H9 (cell line): Measurements from ENCODE around the gene PTPRN2. TPM values are rescaled to one million over a fixed set of nuclear protein-coding genes. Genes with fewer than 3 reads are reported as not detected.
"Not testable (repeated sequence)": the region's sequence is repeated elsewhere in the genome, so short reads cannot be mapped to it uniquely, and the experiment has no call there.

Experiments used
- DNase-seq: peaks from one replicate; pipeline ENCODE4 v3.0.0-alpha.2; 2017
- H2AFZ ChIP-seq: one replicate; pipeline ENCODE4 v1.6.1; 2013; ENCODE audit warnings: mild to moderate bottlenecking, low read length, control low read depth, moderate library complexity
- H2AK5ac ChIP-seq: 2 replicates; pipeline ENCODE4 v1.6.1; 2013; ENCODE audit warnings: low read length, control low read depth, mixed read lengths; ENCODE audit not compliant: insufficient read length
- H2BK120ac ChIP-seq: one replicate; pipeline ENCODE4 v1.6.1; 2013; ENCODE audit warnings: low read depth, mild to moderate bottlenecking, low read length, control low read depth, inconsistent platforms; ENCODE audit not compliant: poor library complexity, severe bottlenecking
- H2BK12ac ChIP-seq: 2 replicates; pipeline ENCODE4 v1.6.1; 2013; ENCODE audit warnings: low read length, control low read depth, mixed read lengths, low read depth; ENCODE audit not compliant: insufficient read length
- H2BK15ac ChIP-seq: 2 replicates; pipeline ENCODE4 v1.6.1; 2013; ENCODE audit warnings: low read depth, low read length, control low read depth
- H2BK20ac ChIP-seq: one replicate; pipeline ENCODE4 v1.6.1; 2013; ENCODE audit warnings: low read depth, mild to moderate bottlenecking, low read length, control low read depth, inconsistent platforms; ENCODE audit not compliant: poor library complexity, severe bottlenecking
- H2BK5ac ChIP-seq: 2 replicates; pipeline ENCODE4 v1.6.1; 2013; ENCODE audit warnings: low read length, control low read depth, mixed read lengths; ENCODE audit not compliant: insufficient read length
- H3K14ac ChIP-seq: 2 replicates; pipeline ENCODE4 v1.6.1; 2013; ENCODE audit warnings: low read length, control low read depth; ENCODE audit not compliant: insufficient read depth
- H3K18ac ChIP-seq: 2 replicates; pipeline ENCODE4 v1.6.1; 2013; ENCODE audit warnings: low read depth, mild to moderate bottlenecking, mixed read lengths, low read length, control low read depth; ENCODE audit not compliant: insufficient read length
- H3K23ac ChIP-seq: 2 replicates; pipeline ENCODE4 v1.6.1; 2013; ENCODE audit warnings: low read length, control low read depth, mixed read lengths, low read depth; ENCODE audit not compliant: insufficient read length
- H3K23me2 ChIP-seq: 2 replicates; pipeline ENCODE4 v1.6.1; 2013; ENCODE audit warnings: low read depth, mild to moderate bottlenecking, mixed read lengths, low read length, control low read depth; ENCODE audit not compliant: insufficient read length, poor library complexity, severe bottlenecking
- H3K27ac ChIP-seq: 2 replicates; pipeline ENCODE4 v1.5.1; 2013; ENCODE audit warnings: low read length, control low read depth, mixed read lengths, low read depth; ENCODE audit not compliant: insufficient read length
- H3K27me3 ChIP-seq: 2 replicates; pipeline ENCODE4 v1.6.1; 2013; ENCODE audit warnings: low read length, control low read depth, inconsistent platforms; ENCODE audit not compliant: insufficient read depth
- H3K4ac ChIP-seq: 2 replicates; pipeline ENCODE4 v1.6.1; 2013; ENCODE audit warnings: low read depth, mild to moderate bottlenecking, control low read depth, inconsistent platforms, low read length, moderate library complexity
- H3K4me1 ChIP-seq: 2 replicates; pipeline ENCODE4 v1.6.1; 2013; ENCODE audit warnings: low read length, control low read depth, inconsistent platforms; ENCODE audit not compliant: insufficient read depth
- H3K4me2 ChIP-seq: 2 replicates; pipeline ENCODE4 v1.6.1; 2013; ENCODE audit warnings: low read length, control low read depth, mixed read lengths; ENCODE audit not compliant: insufficient read length, insufficient read depth
- H3K56ac ChIP-seq: 2 replicates; pipeline ENCODE4 v1.6.1; 2013; ENCODE audit warnings: low read depth, mild to moderate bottlenecking, mixed read lengths, low read length, control low read depth; ENCODE audit not compliant: insufficient read length
- H3K79me1 ChIP-seq: 2 replicates; pipeline ENCODE4 v1.6.1; 2013; ENCODE audit warnings: low read depth, mild to moderate bottlenecking, moderate library complexity, low read length, control low read depth, inconsistent platforms; ENCODE audit not compliant: insufficient read depth, poor library complexity, severe bottlenecking
- H3K79me2 ChIP-seq: 2 replicates; pipeline ENCODE4 v1.6.1; 2013; ENCODE audit warnings: low read length, control low read depth, inconsistent platforms; ENCODE audit not compliant: insufficient read depth
- H3K9ac ChIP-seq: 2 replicates; pipeline ENCODE4 v1.6.1; 2013; ENCODE audit warnings: low read length, control low read depth, mixed read lengths; ENCODE audit not compliant: insufficient read length; ENCODE audit errors: extremely low read depth
- H3K9me3 ChIP-seq: one replicate; pipeline ENCODE4 v1.6.1; 2013; ENCODE audit warnings: low read depth, low read length, inconsistent platforms; ENCODE audit not compliant: control insufficient read depth
- H3T11ph ChIP-seq: one replicate; pipeline ENCODE4 v1.6.1; 2013; ENCODE audit warnings: mild to moderate bottlenecking, low read length, control low read depth, inconsistent platforms
- H4K20me1 ChIP-seq: one replicate; pipeline ENCODE4 v1.6.1; 2013; ENCODE audit not compliant: control insufficient read depth, insufficient read length, insufficient read depth
- H4K5ac ChIP-seq: 2 replicates; pipeline ENCODE4 v1.6.1; 2013; ENCODE audit warnings: low read depth, mild to moderate bottlenecking, mixed read lengths, low read length, control low read depth; ENCODE audit not compliant: insufficient read length
- H4K8ac ChIP-seq: replicated peaks from 2 replicates; pipeline ENCODE4 v1.6.1; 2013; ENCODE audit warnings: low read length, control low read depth, mixed read lengths, low read depth; ENCODE audit not compliant: insufficient read length
- H4K91ac ChIP-seq: 2 replicates; pipeline ENCODE4 v1.6.1; 2013; ENCODE audit warnings: low read depth, mild to moderate bottlenecking, moderate library complexity, mixed read lengths, low read length, control low read depth; ENCODE audit not compliant: insufficient read length
- H3K27ac Mint-ChIP-seq, 3 experiments: 2 replicates in 2 of 3; 3 replicates in 1 of 3; pipeline ENCODE4 v1.8.0; 2020 to 2021; ENCODE audit warnings: mixed read lengths in 3 of 3, mild to moderate bottlenecking in 1 of 3, moderate library complexity in 1 of 3
- H3K27me3 Mint-ChIP-seq: 2 replicates; pipeline ENCODE4 v1.8.0; 2021; ENCODE audit warnings: low read depth, mild to moderate bottlenecking, moderate library complexity, mixed read lengths
- H3K36me3 Mint-ChIP-seq, 3 experiments: 2 replicates in 2 of 3; 3 replicates in 1 of 3; pipeline ENCODE4 v1.8.0; 2020 to 2021; ENCODE audit warnings: low read depth in 3 of 3, mixed read lengths in 3 of 3; ENCODE audit not compliant: insufficient read depth in 1 of 3
- H3K4me1 Mint-ChIP-seq, 2 experiments: 2 replicates each; pipeline ENCODE4 v1.8.0; 2020; ENCODE audit warnings: mixed read lengths in 2 of 2
- H3K4me3 Mint-ChIP-seq, 2 experiments: 2 replicates in 1 of 2; 3 replicates in 1 of 2; pipeline ENCODE4 v1.8.0; 2020 to 2021; ENCODE audit warnings: mild to moderate bottlenecking in 2 of 2, mixed read lengths in 2 of 2, moderate library complexity in 1 of 2
- H3K9me3 Mint-ChIP-seq, 2 experiments: 2 replicates in 1 of 2; 3 replicates in 1 of 2; pipeline ENCODE4 v1.8.0; 2020; ENCODE audit warnings: mild to moderate bottlenecking in 2 of 2, mixed read lengths in 2 of 2, moderate library complexity in 1 of 2
- WGBS: extraction: QIAGEN DNeasy Blood & Tissue Kit; methylation state at CpG from one replicate; pipeline ENCODE4 v1.1.7; 2013; ENCODE audit warnings: missing lambda C conversion rate, low lambda C conversion rate, mixed read lengths; ENCODE audit not compliant: insufficient read length; ENCODE audit errors: extremely low coverage; 5-methylcytosine and 5-hydroxymethylcytosine counted together
- total RNA-seq: library from RNA; stranded (reverse); gene quantifications from 2 replicates; pipeline ENCODE4 v1.2.1, GENCODE V29; 2021
- TF ChIP-seq, protein P1 (sequence below): fragments of 200-600 bp; sonication (generic); conservative IDR thresholded peaks from 3 replicates; pipeline ENCODE4 v1.8.0; 2021; ENCODE audit warnings: antibody characterized with exemption, mild to moderate bottlenecking

The PTPRN2 gene
- total RNA-seq, 1 experiment from 2014 or later: 5.2 TPM

- TF ChIP-seq, protein P1, sequence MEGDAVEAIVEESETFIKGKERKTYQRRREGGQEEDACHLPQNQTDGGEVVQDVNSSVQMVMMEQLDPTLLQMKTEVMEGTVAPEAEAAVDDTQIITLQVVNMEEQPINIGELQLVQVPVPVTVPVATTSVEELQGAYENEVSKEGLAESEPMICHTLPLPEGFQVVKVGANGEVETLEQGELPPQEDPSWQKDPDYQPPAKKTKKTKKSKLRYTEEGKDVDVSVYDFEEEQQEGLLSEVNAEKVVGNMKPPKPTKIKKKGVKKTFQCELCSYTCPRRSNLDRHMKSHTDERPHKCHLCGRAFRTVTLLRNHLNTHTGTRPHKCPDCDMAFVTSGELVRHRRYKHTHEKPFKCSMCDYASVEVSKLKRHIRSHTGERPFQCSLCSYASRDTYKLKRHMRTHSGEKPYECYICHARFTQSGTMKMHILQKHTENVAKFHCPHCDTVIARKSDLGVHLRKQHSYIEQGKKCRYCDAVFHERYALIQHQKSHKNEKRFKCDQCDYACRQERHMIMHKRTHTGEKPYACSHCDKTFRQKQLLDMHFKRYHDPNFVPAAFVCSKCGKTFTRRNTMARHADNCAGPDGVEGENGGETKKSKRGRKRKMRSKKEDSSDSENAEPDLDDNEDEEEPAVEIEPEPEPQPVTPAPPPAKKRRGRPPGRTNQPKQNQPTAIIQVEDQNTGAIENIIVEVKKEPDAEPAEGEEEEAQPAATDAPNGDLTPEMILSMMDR: no peak
- Histone ChIP-seq H3K4me1 (no peaks in the 10 kb centered on the region), H3K23me2 (peaks cover 10% of the 10 kb centered on the region), H3T11ph (no peak overlapping the region), H3K9me3 (no peaks in the 10 kb centered on the region), H3K4ac (no peak overlapping the region), H3K9ac (no peak overlapping the region), H2BK20ac (no peak overlapping the region), H2BK15ac (no peak overlapping the region), H3K27me3 (peaks cover 3% of the 10 kb centered on the region; the same call in 1 of the 2 replicates), H2AK5ac (no peak overlapping the region), H3K56ac (no peak overlapping the region), H3K79me1 (no peaks in the 10 kb centered on the region), H2BK12ac (no peak overlapping the region), H4K91ac (no peak overlapping the region), H2AFZ (no peak overlapping the region), H3K27ac (no peak overlapping the region), H3K14ac (no peak overlapping the region), H4K8ac (no peak overlapping the region), H3K79me2 (no peaks in the 10 kb centered on the region), H3K23ac (no peak overlapping the region), H4K5ac (no peak overlapping the region), H2BK5ac (no peak overlapping the region), H4K20me1 (no peaks in the 10 kb centered on the region), H3K4me2 (no peak overlapping the region), H3K18ac (no peak overlapping the region), H2BK120ac (no peak overlapping the region)
- no peak for DNase-seq
- peaks cover 2 to 4% of the 10 kb centered on the region in 2 experiments; a peak in 4 of 5 replicates for H3K9me3 Mint-ChIP-seq
- H3K4me3 Mint-ChIP-seq: no peak overlapping the region
- H3K27me3 Mint-ChIP-seq: peaks cover 36% of the 10 kb centered on the region
- H3K27ac Mint-ChIP-seq: no peak overlapping the region
- no CpG with 5 or more reads among the region's 3 CpGs for WGBS
- peaks cover 24 to 36% of the 10 kb centered on the region in 2 experiments for H3K4me1 Mint-ChIP-seq
- no peaks in the 10 kb centered on the region for H3K36me3 Mint-ChIP-seq
Observed at GRCh38 chr7:158348446-158348845, 239.2 kb downstream of the PTPRN2 start.

- H3K4me3 Mint-ChIP-seq, H3K9me3 ChIP-seq, H3K27me3 ChIP-seq, H4K8ac ChIP-seq, H2AFZ ChIP-seq, H2BK20ac ChIP-seq, H3K56ac ChIP-seq, H2BK5ac ChIP-seq, H3K14ac ChIP-seq, H3K18ac ChIP-seq, H4K20me1 ChIP-seq, H4K5ac ChIP-seq, H3K79me1 ChIP-seq, H3K4me1 ChIP-seq, H3T11ph ChIP-seq, H2BK120ac ChIP-seq, H3K27ac ChIP-seq, H3K4me2 ChIP-seq, H4K91ac ChIP-seq, H3K23ac ChIP-seq, H2AK5ac ChIP-seq, H3K36me3 Mint-ChIP-seq, DNase-seq, H2BK12ac ChIP-seq, H3K27ac Mint-ChIP-seq, H3K9me3 Mint-ChIP-seq, H2BK15ac ChIP-seq, H3K4ac ChIP-seq, H3K9ac ChIP-seq, H3K79me2 ChIP-seq: not testable (repeated sequence)
- peaks cover 23 to 32% of the 10 kb centered on the region in 2 experiments for H3K4me1 Mint-ChIP-seq
- peaks cover 10% of the 10 kb centered on the region for H3K23me2 ChIP-seq
- peaks cover 32% of the 10 kb centered on the region for H3K27me3 Mint-ChIP-seq
- WGBS: no CpG with 5 or more reads among the region's 4 CpGs
Observed at GRCh38 chr7:158348039-158348438, 239.6 kb downstream of the PTPRN2 start.
